GM18907 (cell line): ENCODE measurements around the gene HLA-A.

Experiments used
- ATAC-seq: cut with Tn5 transposase; IDR thresholded peaks from one replicate; pipeline ENCODE4 v1.9.1; 2021; ENCODE audit warnings: mild to moderate bottlenecking, moderate library complexity; ENCODE audit not compliant: unreplicated experiment

The HLA-A gene

DNA sequence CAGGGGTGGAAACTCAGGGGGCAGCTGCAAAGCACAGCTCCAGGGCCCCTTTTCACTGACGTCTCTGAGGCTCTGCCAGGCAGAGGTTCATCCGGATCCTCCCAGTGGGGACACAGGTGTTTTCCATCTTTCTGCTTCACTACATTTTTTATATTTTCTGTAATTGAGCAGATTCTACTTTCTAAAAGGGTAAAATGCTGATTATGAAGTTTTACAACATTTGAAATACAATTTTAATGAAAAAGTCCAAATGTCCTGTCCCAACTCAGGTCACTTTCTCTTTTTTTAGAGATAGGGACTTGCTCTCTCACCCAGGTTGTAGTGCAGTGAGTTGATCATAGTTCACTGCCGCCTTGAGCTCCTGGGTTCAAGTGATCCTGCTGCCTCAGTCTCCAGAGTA lies 41.9 kb downstream of the HLA-A start:
- ATAC-seq, result no peak

DNA sequence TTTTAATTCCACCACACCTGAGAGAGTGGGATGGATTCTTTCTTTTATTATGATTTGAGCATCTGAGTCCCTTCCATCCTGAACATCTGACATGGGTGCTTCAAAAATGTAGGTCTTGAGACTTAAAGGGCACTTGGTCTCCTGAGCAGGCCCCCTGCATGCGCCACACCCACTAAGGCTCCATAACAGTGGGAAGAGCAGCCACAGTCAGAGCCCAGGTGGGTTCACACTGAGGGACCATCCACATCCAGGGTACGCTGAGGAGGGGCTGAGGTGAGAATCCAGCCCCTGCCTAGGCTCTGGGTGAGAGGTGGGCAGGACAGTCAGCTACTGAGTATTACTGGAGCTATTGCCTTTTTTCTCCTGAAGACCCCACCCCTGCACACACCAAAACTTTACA lies 42.7 kb downstream of the HLA-A start:
- ATAC-seq, result no peak

GRCh38 chr6:29986179-29986781 lies 43.9 kb downstream of the HLA-A start:
- ATAC-seq, result no peak

GRCh38 chr6:29989211-29989610 lies 46.9 kb downstream of the HLA-A start:
- ATAC-seq, result no peak

DNA sequence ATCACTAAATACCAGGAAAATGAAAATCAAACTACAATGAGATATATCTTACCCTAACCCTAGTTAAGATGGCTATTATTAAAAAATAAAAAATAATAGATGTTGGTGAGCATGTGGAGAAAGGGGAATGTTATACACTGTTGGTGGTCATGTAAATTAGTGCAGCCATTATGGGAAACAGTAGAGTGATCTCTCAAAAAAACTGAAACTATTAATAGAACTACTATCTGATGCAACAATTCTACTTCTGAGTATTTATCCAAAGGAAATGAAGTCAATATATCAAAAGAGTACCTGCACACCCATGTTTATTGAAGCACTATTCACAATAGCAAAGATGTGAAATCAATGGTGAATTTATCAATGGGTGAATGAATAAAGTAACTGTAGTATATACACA lies 48.6 kb downstream of the HLA-A start:
- ATAC-seq, result no peak

GRCh38 chr6:29992807-29993206 lies 50.5 kb downstream of the HLA-A start:
- ATAC-seq, result no peak

DNA sequence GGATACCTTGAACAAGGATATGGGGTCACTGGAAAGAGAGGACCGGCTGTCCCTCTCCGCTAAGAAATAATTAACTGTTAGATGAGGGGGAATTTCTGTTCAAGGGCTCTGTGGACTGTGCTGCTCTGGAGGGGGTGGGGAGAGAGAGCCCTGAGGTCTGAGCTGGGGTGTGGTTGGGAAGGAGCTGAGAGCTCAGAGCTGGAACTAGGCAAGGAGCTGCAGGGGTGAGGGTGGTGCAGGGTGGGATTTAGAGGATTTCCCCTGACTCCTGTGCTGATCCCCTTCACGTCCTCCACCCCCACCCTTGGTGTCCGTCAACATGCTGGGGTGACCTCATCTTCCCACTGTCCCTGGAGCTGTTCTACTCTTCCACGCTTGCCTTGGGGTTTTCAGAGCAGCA lies 52.5 kb downstream of the HLA-A start:
- no peak for ATAC-seq

- ATAC-seq, result no peak
Measured at GRCh38 chr6:29995340-29995777, 53.0 kb downstream of the HLA-A start.
